ENCODE measurements around the gene HNRNPR. TPM values are rescaled to one million over a fixed set of nuclear protein-coding genes. Genes with fewer than 3 reads are reported as not detected.

Gene HNRNPR
- total and polyA plus RNA-seq, 2 of the 8 experiments (the other 6 are each of a cell fraction or from before 2014, with no cell fraction given), result 110 to 214 TPM

- TF ChIP-seq, protein P1, sequence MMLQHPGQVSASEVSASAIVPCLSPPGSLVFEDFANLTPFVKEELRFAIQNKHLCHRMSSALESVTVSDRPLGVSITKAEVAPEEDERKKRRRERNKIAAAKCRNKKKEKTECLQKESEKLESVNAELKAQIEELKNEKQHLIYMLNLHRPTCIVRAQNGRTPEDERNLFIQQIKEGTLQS (IDR thresholded peaks at IDR 0.05; ENCODE audit: insufficient read depth, low read depth, low read length), result no peak
- TF ChIP-seq JUN (IDR thresholded peaks at IDR 0.05; ENCODE audit: low read depth, low read length), result no peak
- TF ChIP-seq EGR1 (IDR thresholded peaks at IDR 0.05; ENCODE audit: borderline replicate concordance, low read depth, low read length), result no peak
- no peak for TF ChIP-seq POU5F1 (IDR thresholded peaks at IDR 0.05; ENCODE audit: low read depth, low read length)
- peak; percentile 80 for TF ChIP-seq SP2 (IDR thresholded peaks at IDR 0.05; ENCODE audit: low read length)
- no peak for TF ChIP-seq HDAC6 (IDR thresholded peaks at IDR 0.05; ENCODE audit: low read depth, low read length)
- no peak for TF ChIP-seq RBBP5 (IDR thresholded peaks at IDR 0.05; ENCODE audit: borderline replicate concordance, low read depth, low read length)
- no peak for TF ChIP-seq GABPA (IDR thresholded peaks at IDR 0.05; ENCODE audit: borderline replicate concordance, insufficient read depth, low read length)
- no peak for TF ChIP-seq CTCF (IDR thresholded peaks at IDR 0.05; ENCODE audit: control extremely low read depth in 1 of 3, insufficient read depth in 1 of 3, low read depth in 1 of 3, low read length in 3 of 3)
- TF ChIP-seq SIX5 (IDR thresholded peaks at IDR 0.05; ENCODE audit: low read depth, low read length), result no peak
- TF ChIP-seq, protein P2, sequence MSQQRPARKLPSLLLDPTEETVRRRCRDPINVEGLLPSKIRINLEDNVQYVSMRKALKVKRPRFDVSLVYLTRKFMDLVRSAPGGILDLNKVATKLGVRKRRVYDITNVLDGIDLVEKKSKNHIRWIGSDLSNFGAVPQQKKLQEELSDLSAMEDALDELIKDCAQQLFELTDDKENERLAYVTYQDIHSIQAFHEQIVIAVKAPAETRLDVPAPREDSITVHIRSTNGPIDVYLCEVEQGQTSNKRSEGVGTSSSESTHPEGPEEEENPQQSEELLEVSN (IDR thresholded peaks at IDR 0.05), result peak; percentile 66; the same call in 1 of the 2 replicates
- no peak for TF ChIP-seq JUND (IDR thresholded peaks at IDR 0.05; ENCODE audit: low read length)
- TF ChIP-seq TCF12 (IDR thresholded peaks at IDR 0.05; ENCODE audit: low read depth, low read length), result no peak
- TF ChIP-seq CREB1 (IDR thresholded peaks at IDR 0.05), result peak; percentile 71
- TF ChIP-seq, protein P3, sequence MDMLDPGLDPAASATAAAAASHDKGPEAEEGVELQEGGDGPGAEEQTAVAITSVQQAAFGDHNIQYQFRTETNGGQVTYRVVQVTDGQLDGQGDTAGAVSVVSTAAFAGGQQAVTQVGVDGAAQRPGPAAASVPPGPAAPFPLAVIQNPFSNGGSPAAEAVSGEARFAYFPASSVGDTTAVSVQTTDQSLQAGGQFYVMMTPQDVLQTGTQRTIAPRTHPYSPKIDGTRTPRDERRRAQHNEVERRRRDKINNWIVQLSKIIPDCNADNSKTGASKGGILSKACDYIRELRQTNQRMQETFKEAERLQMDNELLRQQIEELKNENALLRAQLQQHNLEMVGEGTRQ (IDR thresholded peaks at IDR 0.05; ENCODE audit: low read length), result no peak
- peak; percentile 83 for TF ChIP-seq CHD2 (IDR thresholded peaks at IDR 0.05; ENCODE audit: low read length)
- TF ChIP-seq TEAD4 (IDR thresholded peaks at IDR 0.05; ENCODE audit: low read depth, low read length), result no peak
- peak; percentile 71 to 72; a peak in 2 of 4 replicates for TF ChIP-seq HDAC2 (IDR thresholded peaks at IDR 0.05; ENCODE audit: borderline replicate concordance in 1 of 2, low read depth in 2 of 2, low read length in 2 of 2)
These were observed at the start of gene HNRNPR (continued) for GRCh38 chr1:23344111-23344986.
